Peyer's patch (tissue), 4 donors: Measurements from ENCODE around the gene RNF217. TPM values are rescaled to one million over a fixed set of nuclear protein-coding genes. Genes with fewer than 3 reads are reported as not detected.
"Not testable (repeated sequence)": the region's sequence is repeated elsewhere in the genome, so short reads cannot be mapped to it uniquely, and the experiment has no call there.

Source experiments
- DNase-seq, 3 donors: peaks; one replicate each; pipeline ENCODE4 v3.0.0-alpha.2; 2017 to 2019
- H3K27ac ChIP-seq, 4 donors: fragments of 200-600 bp; sonication (generic); one replicate each; pipeline ENCODE4 v1.5.1; 2016 to 2019
- H3K27me3 ChIP-seq, 2 donors: fragments of 200-600 bp; sonication (generic); one replicate each; pipeline ENCODE4 v1.5.1; 2019
- H3K36me3 ChIP-seq, 3 donors: fragments of 200-600 bp; sonication (generic); one replicate each; pipeline ENCODE4 v1.5.1; 2016 to 2019
- H3K4me1 ChIP-seq, 4 donors: fragments of 200-600 bp; sonication (generic); one replicate each; pipeline ENCODE4 v1.5.1; 2016 to 2019
- H3K4me3 ChIP-seq, 4 donors: fragments of 200-600 bp; sonication (generic); 1 replicate in 3 of 4; 2 replicates in 1 of 4; pipeline ENCODE4 v1.5.1; 2016 to 2019; ENCODE audit warnings: mild to moderate bottlenecking in 1 of 4
- H3K9me3 ChIP-seq, 4 donors: fragments of 200-600 bp; sonication (generic); one replicate each; pipeline ENCODE4 v1.5.1; 2016 to 2019; ENCODE audit warnings: mild to moderate bottlenecking in 1 of 4
- CTCF ChIP-seq, 6 experiments: fragments of 450-650 bp in 4 of 6; fragments of 200-600 bp in 2 of 6; sonication (generic) in 1 of 6; IDR thresholded peaks; one replicate each; pipeline ENCODE4 v1.5.1; 2017 to 2019; ENCODE audit warnings: antibody characterized with exemption in 6 of 6, mild to moderate bottlenecking in 3 of 6, moderate library complexity in 1 of 6
- POLR2A ChIP-seq, 2 donors: fragments of 450-650 bp; IDR thresholded peaks; one replicate each; pipeline ENCODE4 v1.5.1; 2017; ENCODE audit warnings: antibody characterized with exemption in 2 of 2, mild to moderate bottlenecking in 2 of 2, moderate library complexity in 2 of 2
- total RNA-seq, 4 donors: library from RNA; depleted of rRNA; stranded (reverse); fragments of >200 nt; gene quantifications; one replicate each; pipeline ENCODE4 v1.1.0, GENCODE V29; 2016

RNF217 gene
- total RNA-seq, 4 donors from 2014 or later = 7.4 to 60.1 (median 23.5) TPM

- no peak overlapping the region for H3K4me3 ChIP-seq
- no peaks in the 10 kb centered on the region for H3K4me1 ChIP-seq
- no peak for DNase-seq
- no peaks in the 10 kb centered on the region for H3K36me3 ChIP-seq
- H3K27me3 ChIP-seq = no peaks in the 10 kb centered on the region
- H3K9me3 ChIP-seq = no peaks in the 10 kb centered on the region
- no peak for TF ChIP-seq POLR2A (IDR thresholded peaks at IDR 0.05)
- no peak overlapping the region for H3K27ac ChIP-seq
Measured at GRCh38 chr6:125117818-125118217, 155.6 kb downstream of the RNF217 start.

- Histone ChIP-seq H3K4me1 (no peaks in the 10 kb centered on the region), H3K36me3 (no peaks in the 10 kb centered on the region), H3K4me3 (no peak overlapping the region), H3K27ac (no peak overlapping the region), H3K27me3 (no peaks in the 10 kb centered on the region), H3K9me3 (no peaks in the 10 kb centered on the region)
- no peak for TF ChIP-seq POLR2A (IDR thresholded peaks at IDR 0.05)
- TF ChIP-seq CTCF (IDR thresholded peaks at IDR 0.05) = no peak
- DNase-seq = no peak
Measured at GRCh38 chr6:125120054-125120590, 157.9 kb downstream of the RNF217 start.

- no peak for DNase-seq
- Histone ChIP-seq H3K9me3 (no peaks in the 10 kb centered on the region), H3K36me3 (no peaks in the 10 kb centered on the region), H3K4me1 (no peaks in the 10 kb centered on the region), H3K4me3 (no peak overlapping the region), H3K27ac (no peak overlapping the region), H3K27me3 (no peaks in the 10 kb centered on the region)
- TF ChIP-seq POLR2A (IDR thresholded peaks at IDR 0.05) (no peak), CTCF (IDR thresholded peaks at IDR 0.05) (no peak)
Measured at GRCh38 chr6:125121894-125122293, 159.7 kb downstream of the RNF217 start.

- TF ChIP-seq CTCF (IDR thresholded peaks at IDR 0.05) = no peak
- no peak for TF ChIP-seq POLR2A (IDR thresholded peaks at IDR 0.05)
- Histone ChIP-seq H3K9me3 (no peaks in the 10 kb centered on the region), H3K27ac (no peak overlapping the region), H3K36me3 (no peaks in the 10 kb centered on the region), H3K27me3 (no peaks in the 10 kb centered on the region), H3K4me3 (no peak overlapping the region), H3K4me1 (no peaks in the 10 kb centered on the region)
- DNase-seq = no peak
Measured at GRCh38 chr6:125123051-125123450, 160.8 kb downstream of the RNF217 start.

- no peaks in the 10 kb centered on the region for H3K4me1 ChIP-seq
- no peak overlapping the region for H3K27ac ChIP-seq
- no peaks in the 10 kb centered on the region for H3K36me3 ChIP-seq
- H3K4me3 ChIP-seq = no peak overlapping the region
- DNase-seq = no peak
- TF ChIP-seq CTCF (IDR thresholded peaks at IDR 0.05) (no peak), POLR2A (IDR thresholded peaks at IDR 0.05) (no peak)
- no peaks in the 10 kb centered on the region for H3K27me3 ChIP-seq
- no peaks in the 10 kb centered on the region for H3K9me3 ChIP-seq
Measured at GRCh38 chr6:125123468-125124048, 161.3 kb downstream of the RNF217 start.

DNA sequence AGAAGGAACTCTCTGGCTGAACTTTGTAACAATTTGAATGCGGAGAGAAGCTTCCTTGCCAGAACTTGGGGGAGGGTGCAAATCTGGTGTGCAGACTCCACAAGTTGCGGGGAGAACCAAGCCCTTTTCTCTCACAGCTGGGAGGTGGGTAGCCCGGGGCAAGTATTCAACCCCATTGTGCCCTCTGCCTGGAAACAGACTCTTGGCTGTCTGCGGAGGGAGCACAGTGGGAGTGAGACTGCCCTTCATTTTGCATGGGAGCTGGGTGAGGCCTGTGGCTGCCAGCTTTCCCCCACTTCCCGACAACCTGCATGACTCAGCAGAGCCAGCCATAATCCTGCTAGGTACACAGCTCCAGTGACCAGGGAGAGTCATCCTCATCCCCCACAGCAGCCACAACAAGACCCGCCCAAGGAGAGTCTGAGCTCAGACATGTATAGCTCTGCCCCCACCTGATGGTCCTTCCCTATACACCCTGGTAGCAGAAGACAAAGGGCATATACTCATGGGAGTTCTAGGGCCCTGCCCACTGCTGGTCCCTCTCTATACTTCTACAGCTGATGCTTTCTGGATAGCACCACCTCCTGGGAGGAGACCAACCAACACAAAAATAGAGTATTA, 161.9 kb downstream of the RNF217 start:
- H3K27me3 ChIP-seq = no peaks in the 10 kb centered on the region
- no peaks in the 10 kb centered on the region for H3K36me3 ChIP-seq
- no peak for TF ChIP-seq CTCF (IDR thresholded peaks at IDR 0.05)
- no peak for TF ChIP-seq POLR2A (IDR thresholded peaks at IDR 0.05)
- no peak for DNase-seq
- H3K9me3 ChIP-seq = no peaks in the 10 kb centered on the region
- H3K4me3 ChIP-seq = no peak overlapping the region
- no peak overlapping the region for H3K27ac ChIP-seq
- H3K4me1 ChIP-seq = no peaks in the 10 kb centered on the region

GRCh38 chr6:125125856-125126255, 163.6 kb downstream of the RNF217 start:
- H3K9me3 ChIP-seq, H3K27me3 ChIP-seq, DNase-seq, H3K4me3 ChIP-seq, H3K27ac ChIP-seq, H3K36me3 ChIP-seq, H3K4me1 ChIP-seq: not testable (repeated sequence)
